BE2C (cell line): Measurements from ENCODE around the gene TBC1D12.
"Not testable (repeated sequence)": the region's sequence is repeated elsewhere in the genome, so short reads cannot be mapped to it uniquely, and the experiment has no call there.

Source experiments
- DNase-seq: peaks from one replicate; pipeline ENCODE4 v3.0.0-alpha.2; 2020
- H3K27me3 ChIP-seq: fragments of 250-450 bp; sonication (Bioruptor Pico); 2 replicates; pipeline ENCODE4 v1.5.1; 2020; ENCODE audit warnings: mild to moderate bottlenecking
- H3K36me3 ChIP-seq: fragments of 250-450 bp; sonication (Bioruptor Pico); 2 replicates; pipeline ENCODE4 v1.5.1; 2020; ENCODE audit warnings: mild to moderate bottlenecking
- H3K4me1 ChIP-seq: fragments of 250-450 bp; sonication (Bioruptor Pico); 2 replicates; pipeline ENCODE4 v1.5.1; 2020
- H3K4me3 ChIP-seq: 2 replicates; pipeline ENCODE4 v1.5.1; 2011; ENCODE audit warnings: low read depth, low read length
- H3K9me3 ChIP-seq: fragments of 250-450 bp; sonication (Bioruptor Pico); 2 replicates; pipeline ENCODE4 v1.5.1; 2020
- CTCF ChIP-seq: IDR thresholded peaks from 2 replicates; pipeline ENCODE4 v1.5.1; 2012; ENCODE audit warnings: mild to moderate bottlenecking, low read depth, low read length

Gene TBC1D12

GRCh38 chr10:94549221-94549620 lies 146.9 kb downstream of the TBC1D12 start:
- Histone ChIP-seq H3K4me3 (no peak overlapping the region), H3K4me1 (no peaks in the 10 kb centered on the region; the same call in 1 of the 2 replicates), H3K36me3 (peaks cover 18% of the 10 kb centered on the region), H3K9me3 (no peaks in the 10 kb centered on the region), H3K27me3 (no peaks in the 10 kb centered on the region)
- DNase-seq: no peak
- TF ChIP-seq CTCF: no peak

GRCh38 chr10:94567714-94568307 lies 165.5 kb downstream of the TBC1D12 start:
- not testable (repeated sequence) for H3K4me3 ChIP-seq, H3K4me1 ChIP-seq, H3K27me3 ChIP-seq, DNase-seq, H3K9me3 ChIP-seq
- H3K36me3 ChIP-seq: peaks cover 48% of the 10 kb centered on the region

- no peak for DNase-seq
- no peak for TF ChIP-seq CTCF
- H3K27me3 ChIP-seq: no peaks in the 10 kb centered on the region
- no peaks in the 10 kb centered on the region for H3K4me1 ChIP-seq
- H3K9me3 ChIP-seq: no peaks in the 10 kb centered on the region
- H3K4me3 ChIP-seq: no peak overlapping the region
- peaks cover 36% of the 10 kb centered on the region for H3K36me3 ChIP-seq
Measured at GRCh38 chr10:94571081-94571480, 168.7 kb downstream of the TBC1D12 start.

- Histone ChIP-seq H3K36me3 (peaks cover 39% of the 10 kb centered on the region), H3K4me1 (no peaks in the 10 kb centered on the region), H3K9me3 (no peaks in the 10 kb centered on the region), H3K4me3 (no peak overlapping the region), H3K27me3 (no peaks in the 10 kb centered on the region)
- no peak for DNase-seq
- no peak for TF ChIP-seq CTCF
Measured at GRCh38 chr10:94571528-94571927, 169.2 kb downstream of the TBC1D12 start.

GRCh38 chr10:94578790-94579189 lies 176.4 kb downstream of the TBC1D12 start:
- Histone ChIP-seq H3K4me3 (no peak overlapping the region), H3K9me3 (no peaks in the 10 kb centered on the region), H3K4me1 (no peaks in the 10 kb centered on the region; the same call in 1 of the 2 replicates), H3K27me3 (no peaks in the 10 kb centered on the region), H3K36me3 (peaks cover 23% of the 10 kb centered on the region)
- no peak for DNase-seq
- TF ChIP-seq CTCF: no peak

- Histone ChIP-seq H3K36me3 (peaks cover 17% of the 10 kb centered on the region), H3K9me3 (no peaks in the 10 kb centered on the region), H3K4me1 (no peaks in the 10 kb centered on the region; the same call in 1 of the 2 replicates), H3K27me3 (no peaks in the 10 kb centered on the region), H3K4me3 (no peak overlapping the region)
- no peak for DNase-seq
- no peak for TF ChIP-seq CTCF
Measured at GRCh38 chr10:94583124-94583523, 180.8 kb downstream of the TBC1D12 start.
